HG02885 (cell line): ENCODE measurements around the gene LONRF2.

ENCODE experiments used
- ATAC-seq: cut with Tn5 transposase; IDR thresholded peaks from one replicate; pipeline ENCODE4 v1.9.1; 2021; ENCODE audit warnings: mild to moderate bottlenecking; ENCODE audit not compliant: unreplicated experiment, poor library complexity

LONRF2 gene

DNA sequence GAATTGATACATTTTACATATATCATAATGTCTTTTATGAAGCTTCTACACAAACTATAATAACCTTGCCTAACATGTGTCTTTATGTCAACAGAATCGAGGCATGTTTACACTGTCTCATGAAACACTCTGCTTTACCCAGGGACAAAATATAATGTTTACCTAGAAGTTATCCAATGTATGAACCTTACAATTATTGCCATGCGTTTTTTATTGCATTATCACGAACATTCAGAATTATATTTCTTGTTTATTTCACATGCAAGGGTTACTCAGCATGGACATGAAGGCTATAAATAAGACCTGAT is 19.8 kb downstream of the LONRF2 start:
- no peak for ATAC-seq

DNA sequence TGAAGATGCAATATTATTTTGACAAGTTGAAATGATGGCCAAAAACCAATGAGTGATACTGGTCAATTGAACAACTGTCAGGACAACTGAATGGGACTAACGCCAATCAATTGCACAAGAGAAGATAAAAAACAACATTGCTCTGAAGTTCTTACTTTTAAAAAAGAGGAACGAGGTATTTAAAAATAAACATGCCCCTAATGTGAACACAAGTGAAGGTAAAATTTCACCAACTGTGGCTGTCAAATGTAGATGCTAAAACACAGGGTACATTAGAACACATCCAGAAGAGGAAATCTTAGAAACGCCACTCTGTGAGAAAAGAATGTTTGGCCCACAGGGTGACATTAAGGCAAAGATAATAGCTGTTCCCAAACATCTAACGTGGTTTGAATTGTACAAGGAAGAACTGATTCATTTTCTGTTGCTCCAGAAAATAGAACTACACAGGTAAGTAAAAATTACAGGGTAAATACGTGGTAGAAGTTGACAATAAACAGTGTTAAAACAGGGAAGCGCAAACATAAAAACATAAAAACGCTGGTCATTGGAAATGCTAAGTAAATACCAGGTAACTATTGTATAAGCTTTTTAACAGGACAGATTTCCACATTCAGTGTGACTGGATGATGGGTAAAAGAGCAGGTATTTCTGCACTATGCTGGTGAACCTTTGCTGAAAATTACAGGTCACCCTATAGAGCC is 20.3 kb downstream of the LONRF2 start:
- no peak for ATAC-seq

DNA sequence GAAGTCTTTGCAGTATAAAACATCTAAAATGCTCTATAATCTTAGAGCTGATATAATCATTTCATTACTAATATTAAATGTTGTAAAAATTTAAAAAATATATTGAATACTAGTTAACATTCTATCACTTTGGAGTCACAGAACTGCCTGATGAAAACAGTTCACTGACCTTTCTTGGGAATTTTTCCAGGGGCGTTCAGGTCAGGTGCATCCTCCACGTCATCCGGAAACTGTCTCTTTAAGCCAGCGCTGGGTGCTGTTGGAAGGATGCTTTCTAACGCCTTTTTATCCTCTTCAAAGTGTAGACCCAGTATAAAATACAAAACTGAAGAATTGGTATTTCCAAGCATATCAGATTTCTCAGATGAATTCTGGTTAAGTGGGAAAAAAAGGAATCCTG is 22.8 kb downstream of the LONRF2 start:
- no peak for ATAC-seq

DNA sequence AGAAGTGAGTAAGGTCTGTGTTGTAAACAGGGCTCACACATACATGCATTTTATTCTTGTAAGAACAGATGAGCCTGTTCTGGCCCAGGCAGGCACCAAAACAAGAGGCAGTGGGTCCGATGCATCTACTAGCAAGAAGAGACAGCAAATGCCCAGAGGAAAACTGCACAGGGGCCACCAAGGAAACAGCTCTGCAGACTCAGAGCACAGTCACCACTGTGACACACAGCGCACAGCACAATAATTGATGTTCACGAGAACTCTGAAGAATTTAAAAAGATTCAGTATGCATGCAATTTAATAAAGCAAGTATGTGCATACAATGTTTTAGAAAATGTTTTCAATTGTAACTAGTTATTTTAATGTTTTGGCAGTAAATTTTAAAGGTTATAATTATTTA is 24.8 kb downstream of the LONRF2 start:
- no peak for ATAC-seq

DNA sequence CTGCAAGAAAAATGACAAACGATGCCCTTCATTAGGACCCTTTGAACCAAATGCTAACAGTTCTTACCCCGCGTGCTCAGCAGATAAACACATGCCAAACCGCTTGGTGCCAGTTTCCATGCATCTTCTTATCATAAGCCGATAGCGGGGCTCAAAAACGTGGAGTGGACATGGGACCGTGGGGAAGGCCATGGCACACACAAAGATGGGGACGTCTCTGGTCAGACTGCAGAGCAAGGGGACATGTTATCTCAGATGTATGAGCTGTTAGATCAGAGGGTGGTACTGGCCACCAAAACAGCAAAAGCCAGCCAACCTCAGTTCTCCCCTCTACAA is 28.2 kb downstream of the LONRF2 start:
- ATAC-seq, result no peak

- no peak for ATAC-seq
These were observed 28.8 kb downstream of the LONRF2 start for GRCh38 chr2:100293341-100294161.

DNA sequence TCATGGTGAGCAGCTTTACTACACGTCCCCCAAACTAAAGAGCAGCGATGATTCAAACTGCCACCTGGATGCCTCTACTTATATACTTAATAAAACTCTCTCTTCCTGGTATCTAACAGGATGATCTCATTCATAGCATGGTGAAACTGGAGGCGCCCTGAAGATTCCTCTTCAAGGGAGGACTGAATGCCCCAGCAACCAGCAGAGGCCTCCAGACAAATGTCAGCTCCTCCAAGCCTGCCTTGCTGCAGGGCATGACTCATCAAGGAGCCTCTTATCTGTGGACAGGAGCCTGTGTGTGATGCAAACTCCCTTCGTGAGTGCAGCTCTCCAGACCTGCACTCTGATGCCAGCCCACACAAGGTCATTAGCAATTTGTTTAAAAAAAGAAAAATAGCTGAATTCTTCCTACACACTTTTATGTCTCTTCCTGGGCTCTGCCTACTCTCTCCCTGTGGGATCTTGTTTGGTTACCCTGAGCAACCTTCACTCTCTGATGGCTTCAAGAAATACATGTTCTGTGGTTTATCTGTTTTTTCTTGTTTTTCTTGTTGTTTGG is 30.2 kb downstream of the LONRF2 start:
- no peak for ATAC-seq

GRCh38 chr2:100291152-100291970 is 30.9 kb downstream of the LONRF2 start:
- no peak for ATAC-seq

GRCh38 chr2:100290718-100291151 is 31.6 kb downstream of the LONRF2 start:
- ATAC-seq, result no peak

DNA sequence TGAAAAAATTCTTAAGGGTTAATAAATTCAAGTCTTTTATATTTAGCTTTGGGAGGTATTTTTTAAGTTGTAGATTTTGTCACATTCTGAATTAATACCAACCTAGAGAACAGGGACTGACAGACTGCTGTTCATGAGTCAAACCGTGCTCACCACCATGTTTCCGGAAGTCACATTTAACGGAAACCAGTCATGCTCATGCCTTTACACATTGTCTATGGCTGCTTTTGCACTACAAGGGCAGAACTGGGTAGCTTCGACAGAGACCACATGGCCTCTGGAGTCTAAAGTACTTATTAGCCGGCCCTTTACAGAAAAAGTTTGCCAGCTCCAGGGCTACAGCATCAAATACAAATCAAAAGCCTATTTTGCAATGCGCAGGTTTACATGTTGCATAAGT is 33.3 kb downstream of the LONRF2 start:
- ATAC-seq, result no peak

- ATAC-seq, result no peak
These were observed 36.0 kb downstream of the LONRF2 start for GRCh38 chr2:100286318-100286717.

DNA sequence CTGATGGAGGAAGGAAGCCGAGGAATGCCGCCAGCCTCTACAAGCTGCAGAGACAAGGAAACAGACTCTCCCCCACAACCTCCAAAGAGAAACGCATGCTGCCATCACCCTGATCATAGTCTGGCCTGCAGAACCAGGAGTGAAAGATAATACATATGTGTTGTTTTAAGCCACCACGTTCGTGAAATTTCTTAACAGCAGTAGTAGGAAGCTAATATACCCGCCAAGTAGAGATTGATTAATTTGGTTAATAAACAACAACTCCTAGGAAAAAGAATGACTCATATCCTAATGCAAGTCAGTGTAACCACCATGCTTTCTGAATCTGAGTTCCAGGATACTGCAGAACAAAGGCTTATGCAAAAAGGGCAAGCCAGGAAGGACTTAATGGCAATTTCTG is 36.6 kb downstream of the LONRF2 start:
- no peak for ATAC-seq

- no peak for ATAC-seq
These were observed 37.3 kb downstream of the LONRF2 start for GRCh38 chr2:100285011-100285410.

- no peak for ATAC-seq
These were observed 38.4 kb downstream of the LONRF2 start for GRCh38 chr2:100283724-100284501.

GRCh38 chr2:100281521-100282438 is 40.5 kb downstream of the LONRF2 start:
- ATAC-seq, result no peak

DNA sequence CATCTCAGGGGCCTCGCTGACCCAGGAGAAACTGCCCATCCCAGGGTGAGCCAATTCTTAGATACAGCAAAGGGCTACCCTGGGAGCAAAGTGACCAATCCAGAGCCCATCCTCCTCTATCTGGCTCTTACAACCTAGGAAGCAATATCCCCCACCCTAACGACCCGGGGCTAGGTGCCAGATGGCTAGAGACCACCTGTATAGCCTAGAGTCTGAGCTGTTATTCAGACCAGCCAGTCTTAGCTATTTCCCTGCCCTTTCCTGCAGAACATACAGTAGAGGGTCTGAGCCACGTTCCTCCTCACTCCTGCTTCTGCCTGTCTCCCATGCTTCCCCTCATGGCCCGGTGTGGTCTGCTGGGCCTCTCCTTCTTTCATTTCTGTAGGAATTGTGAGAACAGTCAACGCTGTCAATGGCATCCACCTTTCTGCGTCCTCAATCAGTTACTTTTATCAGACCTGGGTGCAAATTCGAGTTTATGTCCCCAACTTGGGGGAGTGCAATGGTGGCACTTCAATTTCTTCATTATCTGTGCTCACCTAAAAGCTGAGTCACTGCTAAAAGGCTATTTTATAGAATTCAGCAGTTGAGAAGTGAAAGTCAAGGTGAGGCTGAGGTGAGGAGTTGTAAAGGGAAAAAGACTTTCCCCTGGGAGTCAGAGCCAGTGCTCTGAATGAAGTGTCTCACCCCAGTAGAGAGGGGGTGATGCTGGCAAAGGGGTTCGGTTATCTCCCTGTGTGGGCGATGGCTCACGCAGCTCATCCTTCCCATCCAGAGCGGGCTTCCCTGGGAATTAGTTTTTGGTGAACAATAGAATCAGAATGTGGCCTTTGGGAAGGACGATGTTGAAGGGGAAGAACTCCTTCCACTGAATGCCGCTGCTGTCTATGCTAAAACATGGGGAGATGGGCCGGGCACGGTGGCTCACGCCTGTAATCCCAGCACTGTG is 42.4 kb downstream of the LONRF2 start:
- ATAC-seq, result no peak

DNA sequence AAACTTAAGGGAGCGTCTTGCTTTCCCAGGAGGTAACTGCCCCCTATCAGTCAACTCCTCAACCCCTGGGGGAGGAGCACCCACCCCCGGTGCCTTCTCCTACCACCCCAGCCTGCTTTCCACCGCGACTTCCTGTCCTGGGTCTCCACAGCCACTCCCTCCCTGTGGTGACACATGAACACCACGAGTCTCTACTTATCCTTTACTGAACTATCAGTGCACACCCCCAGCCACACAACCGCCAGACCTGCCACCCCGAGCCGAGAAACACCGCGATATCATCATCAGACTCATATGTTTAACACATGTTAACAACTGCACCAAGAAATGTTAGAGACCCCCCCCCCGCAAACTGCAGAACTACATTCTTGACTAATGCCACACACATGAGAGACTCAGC is 43.3 kb downstream of the LONRF2 start:
- no peak for ATAC-seq

DNA sequence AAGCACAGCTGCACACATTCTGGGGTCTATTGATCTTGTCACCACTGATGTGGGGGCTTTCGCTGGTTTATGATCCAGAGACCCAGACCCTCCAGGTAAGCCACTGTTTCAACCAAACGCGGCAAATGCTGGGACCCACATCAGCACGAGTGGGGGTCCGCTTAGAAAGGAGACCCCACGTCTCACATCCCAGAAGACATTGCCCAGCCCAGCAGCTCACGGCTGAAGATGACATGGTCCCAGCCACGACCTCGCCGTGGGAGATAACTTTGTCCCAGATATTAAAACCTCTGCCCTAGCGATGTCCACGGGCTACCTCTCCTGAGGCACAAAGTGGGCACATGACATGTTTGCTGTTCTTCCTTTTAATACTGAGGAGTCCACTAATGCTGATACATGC is 43.8 kb downstream of the LONRF2 start:
- no peak for ATAC-seq
